Stimulated activated CD8-positive, alpha-beta memory T cell treated with anti-CD3 and anti-CD28 coated beads, Interleukin-15, amount 100 ng/mL, for 48 hours (primary cell): ENCODE data around the gene DPP9.

Experiments
- DNase-seq, 2 donors: peaks; one replicate each; pipeline ENCODE4 v3.0.0-alpha.2; 2020; ENCODE audit warnings: low read depth in 2 of 2

The DPP9 gene

DNA sequence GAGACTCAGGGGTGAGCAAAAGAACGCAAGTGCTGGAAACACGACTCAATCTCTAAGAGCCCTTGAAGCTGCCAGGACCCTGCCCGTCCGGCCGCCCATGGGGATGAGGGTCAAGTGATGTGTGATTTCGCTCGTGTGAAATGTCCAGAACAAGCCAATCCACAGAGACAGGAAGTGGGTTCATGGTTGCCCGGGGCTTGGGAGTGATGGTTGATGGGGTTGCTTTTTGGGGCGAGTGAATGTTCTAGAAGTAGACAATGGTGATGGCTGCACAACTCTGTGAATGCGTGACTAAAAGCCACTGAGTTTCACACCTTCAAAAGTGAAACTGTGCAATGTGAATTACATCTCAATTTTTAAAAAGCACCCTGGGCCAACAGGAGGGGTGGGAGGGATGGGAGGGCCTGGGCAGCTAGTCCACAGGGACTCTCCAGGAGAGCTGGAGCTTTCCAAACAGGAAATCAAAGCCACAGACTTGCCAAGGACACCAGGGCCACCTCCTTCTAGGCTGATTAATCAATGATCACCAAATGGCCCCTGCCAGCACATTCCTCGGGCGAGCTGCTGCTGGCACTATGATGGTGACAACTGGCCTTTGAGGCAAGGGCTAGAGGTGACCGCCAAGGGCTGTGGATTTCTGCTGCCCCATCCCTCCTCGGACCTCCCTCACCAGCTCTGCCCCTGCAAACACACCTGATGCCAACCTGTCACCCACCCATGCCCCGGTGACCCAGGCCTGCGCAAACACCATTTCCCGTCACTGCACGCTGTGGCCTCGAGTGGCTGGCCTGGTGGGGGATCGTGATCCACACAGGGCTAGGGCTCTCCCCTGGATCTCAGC, 14.0 kb downstream of the DPP9 start:
- DNase-seq, result no peak

DNA sequence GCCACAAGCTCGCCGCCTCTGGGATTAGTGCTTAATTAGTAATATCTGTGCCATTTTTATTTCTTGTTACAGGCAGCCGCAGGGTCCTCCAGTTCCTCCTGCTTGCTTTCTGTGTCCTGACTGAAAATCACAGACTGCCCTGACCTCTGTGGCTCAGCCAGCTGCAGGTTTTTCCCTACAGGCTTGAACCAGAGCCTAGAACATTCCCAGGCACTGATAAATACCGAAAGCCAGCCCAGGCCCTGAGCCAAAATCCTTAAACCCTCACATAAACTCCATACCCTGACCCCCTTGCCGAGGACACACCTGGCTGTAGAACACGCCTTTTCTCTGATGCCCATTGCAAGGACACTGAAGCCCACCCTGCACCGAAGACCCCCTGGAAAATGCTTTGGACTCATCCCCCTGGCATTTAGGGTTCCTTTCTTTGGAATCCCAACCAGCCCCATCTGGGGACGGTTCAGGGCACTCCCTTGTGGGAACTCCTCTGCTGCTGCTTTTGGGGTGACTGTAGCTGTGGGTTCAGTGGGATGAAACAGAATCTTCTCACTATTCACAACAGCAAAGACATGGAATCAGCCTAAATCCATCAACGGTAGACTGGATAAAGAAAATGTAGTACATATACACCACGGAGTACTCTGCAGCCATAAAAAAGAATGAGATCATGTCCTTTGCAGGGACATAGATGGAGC, 15.5 kb downstream of the DPP9 start:
- no peak for DNase-seq

DNA sequence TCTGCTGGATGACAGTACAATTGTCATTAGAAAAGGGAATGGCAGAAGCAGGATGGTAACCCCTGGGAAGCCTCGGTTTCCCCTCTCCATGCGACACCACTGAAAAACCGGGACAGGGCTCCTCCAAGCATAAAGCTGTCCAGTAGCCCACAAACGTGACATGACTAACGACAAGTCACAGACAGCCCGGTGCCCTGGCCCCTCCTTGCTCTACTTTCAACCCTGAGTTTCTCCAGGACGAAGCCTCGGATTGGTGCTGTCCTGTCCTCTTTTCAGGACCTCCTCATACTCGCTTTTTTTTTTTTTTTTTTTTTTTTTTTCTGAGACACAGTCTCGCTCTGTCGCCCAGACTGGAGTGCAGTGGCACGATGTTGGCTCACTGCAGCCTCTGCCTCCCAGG, 16.3 kb downstream of the DPP9 start:
- DNase-seq, result no peak

DNA sequence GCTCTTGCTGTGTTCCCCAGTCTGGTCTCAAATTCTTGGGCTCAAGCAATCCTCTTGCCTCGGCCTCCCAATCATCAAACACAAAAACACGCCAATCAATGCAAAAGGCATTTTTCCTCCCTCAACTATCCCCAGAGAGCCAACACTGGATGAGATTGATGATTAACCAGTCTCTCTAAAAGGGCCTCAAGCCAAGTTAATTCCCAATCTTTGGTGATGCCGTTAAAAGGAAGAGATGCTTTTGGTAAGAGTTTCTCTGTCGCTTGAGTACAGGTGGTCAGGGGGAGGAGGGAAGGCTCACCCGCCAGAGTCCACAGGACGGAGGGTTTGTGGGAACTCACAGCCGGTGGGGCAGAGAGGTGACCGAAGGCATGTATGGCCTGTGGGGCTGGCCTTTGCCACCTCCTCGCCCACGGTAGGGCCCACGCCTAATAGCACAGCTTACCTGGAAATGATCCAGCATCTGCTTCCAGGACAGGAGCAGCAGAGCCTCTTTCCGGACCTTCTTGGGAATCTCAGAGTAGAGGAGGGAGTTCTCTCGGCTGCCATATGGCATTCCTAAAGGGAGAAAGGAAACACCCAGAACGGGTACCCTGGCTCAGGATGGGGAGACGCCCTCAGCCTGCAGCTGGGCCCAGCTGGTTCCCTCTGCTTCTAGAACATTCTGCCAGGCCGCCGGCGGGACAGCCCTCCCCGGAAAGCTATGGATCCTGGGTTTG, 18.1 kb downstream of the DPP9 start:
- no peak for DNase-seq

DNA sequence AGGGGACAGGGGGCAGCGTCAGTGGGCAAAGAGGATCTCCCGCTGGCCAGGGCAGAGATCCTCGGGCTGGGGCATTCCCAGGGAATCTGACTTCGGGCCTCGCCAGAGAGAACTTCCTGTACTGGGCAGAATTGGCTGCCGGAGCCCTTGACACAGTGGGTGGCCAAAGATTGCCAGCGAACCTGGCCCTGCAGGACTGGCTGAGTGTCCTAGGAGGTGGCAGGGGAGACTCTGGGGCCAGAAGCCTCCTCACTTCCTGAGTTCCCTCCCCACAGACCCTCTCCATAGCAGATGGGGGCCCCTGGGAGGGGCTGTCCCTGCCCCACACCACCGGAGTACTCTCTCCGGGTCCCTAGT, 19.3 kb downstream of the DPP9 start:
- DNase-seq, result no peak

DNA sequence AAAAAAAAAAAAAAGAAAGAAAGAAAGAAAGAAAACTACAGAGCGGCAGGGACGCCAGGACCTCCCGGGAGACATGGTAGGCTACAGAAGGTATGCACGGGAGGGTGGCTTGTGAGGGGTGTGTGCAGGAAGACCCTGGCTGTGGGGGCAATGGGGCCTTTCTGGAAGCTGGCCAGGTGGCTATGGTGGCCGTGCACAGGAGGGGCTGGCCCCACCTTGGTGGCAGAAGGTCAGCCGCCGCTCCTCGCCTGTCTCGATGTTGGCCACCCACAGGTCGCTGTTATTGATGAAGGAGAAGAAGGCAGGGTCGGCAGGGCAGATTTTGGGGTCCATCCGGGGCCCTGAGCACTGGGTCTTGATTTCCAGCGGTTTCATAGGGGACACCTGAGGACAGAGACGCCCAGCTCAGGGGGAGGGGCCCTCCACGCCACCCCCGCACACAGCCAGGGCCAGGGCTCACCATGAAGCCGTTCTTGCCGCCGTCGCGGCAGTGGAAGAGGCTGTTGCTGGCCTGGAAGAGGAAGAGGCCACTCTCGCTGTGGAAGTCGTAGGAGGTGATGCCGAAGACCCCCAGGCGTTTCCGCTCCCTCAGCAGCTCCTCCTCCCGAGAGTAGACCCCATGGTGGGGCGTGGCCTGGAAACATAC, 19.8 kb downstream of the DPP9 start:
- DNase-seq, result no peak

DNA sequence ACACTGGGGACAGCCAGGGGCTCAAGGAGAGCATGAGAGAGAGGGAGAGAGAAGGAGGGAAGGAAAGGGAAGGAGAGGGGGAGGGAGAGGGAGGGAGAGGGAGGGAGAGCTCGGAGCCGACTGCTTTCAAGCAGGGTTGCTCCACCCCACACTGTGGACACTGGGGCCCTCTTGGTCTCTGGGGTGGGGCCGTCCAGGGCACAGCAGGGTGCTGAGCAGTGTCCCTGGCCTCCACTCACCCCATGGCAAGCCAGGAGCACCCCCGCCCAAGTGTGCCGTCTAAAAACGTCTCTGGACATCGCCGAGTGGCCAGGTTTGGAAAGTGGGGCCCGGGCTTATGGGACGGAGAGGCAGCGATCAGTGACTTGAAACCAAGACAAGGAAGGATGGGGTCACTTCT, 20.9 kb downstream of the DPP9 start:
- DNase-seq, result no peak

DNA sequence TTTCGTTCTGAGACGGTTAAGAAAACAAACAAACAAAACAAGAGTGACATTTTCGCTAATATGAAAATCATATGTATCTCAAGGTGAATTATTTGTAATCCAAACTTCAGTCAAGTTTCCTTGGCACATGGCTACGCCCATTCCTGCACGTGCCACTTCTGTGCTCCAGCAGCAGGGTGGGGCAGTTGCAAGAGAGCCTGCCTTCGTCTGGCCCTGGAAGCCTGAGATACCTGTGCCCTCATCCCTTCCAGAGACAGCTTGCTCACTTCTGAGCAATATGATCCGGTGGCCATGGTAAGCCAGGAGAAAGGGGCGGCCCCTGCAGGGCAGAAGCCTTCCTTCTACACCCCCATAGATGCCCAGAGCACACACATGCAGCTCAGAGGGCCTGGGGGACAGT, 22.1 kb downstream of the DPP9 start:
- DNase-seq, result no peak

DNA sequence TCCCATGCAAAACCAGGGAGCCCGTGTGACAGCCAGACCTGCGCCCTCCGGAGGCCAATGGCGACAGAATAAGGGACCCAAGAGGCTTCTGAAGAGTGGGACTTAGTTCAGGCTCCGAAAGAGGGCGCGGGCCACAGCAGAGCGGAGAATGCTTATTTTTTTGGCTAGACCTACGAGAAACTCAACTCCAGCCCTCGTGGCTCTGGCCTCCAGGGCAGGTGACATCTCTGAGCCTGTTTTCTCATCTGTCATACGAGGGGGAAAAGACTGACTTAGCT, 23.0 kb downstream of the DPP9 start:
- no peak for DNase-seq

DNA sequence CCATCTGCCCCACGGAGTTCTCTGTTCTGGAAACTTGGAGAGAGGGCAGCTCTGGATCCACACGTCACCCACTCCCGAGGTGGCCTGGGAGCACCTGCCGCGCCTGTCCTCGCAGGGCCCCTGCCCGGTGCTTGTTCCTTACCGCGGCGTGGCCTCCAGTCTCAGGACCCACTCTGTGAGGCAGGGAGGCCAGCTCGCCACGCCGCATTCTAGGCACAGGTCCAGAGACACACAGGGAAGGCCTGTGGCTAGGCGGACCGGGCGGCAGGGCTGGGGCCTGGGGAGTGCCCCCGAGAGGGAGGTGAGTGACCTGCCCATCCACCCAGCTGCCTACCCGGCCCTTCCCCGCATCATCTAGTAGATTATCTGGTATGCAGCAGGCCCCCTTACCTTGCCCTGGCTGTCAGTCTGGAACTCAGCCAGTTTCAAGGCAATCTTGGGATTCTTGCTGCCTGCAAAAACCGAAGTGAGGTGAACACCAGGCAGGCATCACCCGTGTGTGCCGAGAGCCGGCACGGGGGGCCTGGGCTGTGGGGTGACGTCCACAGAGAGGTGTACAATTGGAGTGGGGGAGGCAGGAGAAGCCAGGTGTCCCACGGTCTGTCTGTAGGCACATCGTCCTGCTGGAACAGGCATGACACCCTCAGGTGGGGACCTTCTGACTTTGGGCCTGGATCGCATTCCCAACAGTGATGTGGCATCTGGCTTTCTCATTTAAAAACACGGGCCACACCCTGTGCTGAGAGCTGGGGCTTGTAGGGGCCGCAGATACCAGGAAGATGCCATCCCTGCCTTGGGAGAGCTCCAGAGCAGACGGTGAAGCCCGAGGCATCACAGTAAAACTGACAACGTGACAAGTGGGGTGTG, 23.6 kb downstream of the DPP9 start:
- no peak for DNase-seq

DNA sequence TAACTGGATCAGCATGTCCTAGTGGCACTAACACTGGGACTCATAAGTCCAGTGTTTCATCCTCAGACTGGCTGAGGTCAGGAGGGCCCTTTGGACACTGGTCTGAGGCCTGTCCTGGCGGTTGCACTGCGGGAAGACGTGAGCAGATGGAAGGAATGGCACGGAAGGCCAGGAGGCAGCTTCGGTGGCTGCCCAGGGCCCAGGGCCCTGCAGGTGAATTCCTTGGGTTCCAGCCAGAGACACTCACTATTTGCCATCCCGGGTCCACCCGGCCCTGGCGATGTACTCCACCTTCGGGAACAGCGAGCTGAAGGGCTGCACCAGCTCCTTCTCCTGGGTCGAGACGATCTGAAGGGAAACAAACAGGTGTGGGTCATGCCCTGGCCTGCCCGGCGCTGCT, 26.3 kb downstream of the DPP9 start:
- DNase-seq, result no peak

DNA sequence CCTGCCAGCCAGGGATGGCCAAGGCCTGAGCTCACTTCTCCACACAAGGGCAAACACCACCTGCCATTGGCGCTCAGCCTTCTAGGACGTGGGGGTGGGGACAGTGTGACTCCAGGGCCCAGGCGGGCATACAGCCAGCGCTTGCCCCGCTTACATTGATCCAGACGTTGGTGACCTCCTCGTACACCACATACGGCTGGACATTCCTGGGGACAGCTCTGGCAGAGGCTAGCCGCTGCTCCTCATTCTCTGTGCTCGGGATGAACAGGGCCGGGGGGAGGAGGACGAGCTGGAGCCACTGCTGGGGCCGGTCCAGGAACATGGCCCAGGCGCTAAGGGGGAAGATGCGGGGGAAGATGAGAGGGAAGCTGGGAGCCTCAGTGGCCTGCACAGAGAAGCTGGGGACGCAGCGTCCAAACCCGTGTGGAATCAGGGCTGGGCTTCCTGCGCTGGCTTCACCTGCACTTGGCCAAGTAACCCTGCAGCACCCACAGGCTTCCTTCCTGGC, 28.4 kb downstream of the DPP9 start:
- no peak for DNase-seq

DNA sequence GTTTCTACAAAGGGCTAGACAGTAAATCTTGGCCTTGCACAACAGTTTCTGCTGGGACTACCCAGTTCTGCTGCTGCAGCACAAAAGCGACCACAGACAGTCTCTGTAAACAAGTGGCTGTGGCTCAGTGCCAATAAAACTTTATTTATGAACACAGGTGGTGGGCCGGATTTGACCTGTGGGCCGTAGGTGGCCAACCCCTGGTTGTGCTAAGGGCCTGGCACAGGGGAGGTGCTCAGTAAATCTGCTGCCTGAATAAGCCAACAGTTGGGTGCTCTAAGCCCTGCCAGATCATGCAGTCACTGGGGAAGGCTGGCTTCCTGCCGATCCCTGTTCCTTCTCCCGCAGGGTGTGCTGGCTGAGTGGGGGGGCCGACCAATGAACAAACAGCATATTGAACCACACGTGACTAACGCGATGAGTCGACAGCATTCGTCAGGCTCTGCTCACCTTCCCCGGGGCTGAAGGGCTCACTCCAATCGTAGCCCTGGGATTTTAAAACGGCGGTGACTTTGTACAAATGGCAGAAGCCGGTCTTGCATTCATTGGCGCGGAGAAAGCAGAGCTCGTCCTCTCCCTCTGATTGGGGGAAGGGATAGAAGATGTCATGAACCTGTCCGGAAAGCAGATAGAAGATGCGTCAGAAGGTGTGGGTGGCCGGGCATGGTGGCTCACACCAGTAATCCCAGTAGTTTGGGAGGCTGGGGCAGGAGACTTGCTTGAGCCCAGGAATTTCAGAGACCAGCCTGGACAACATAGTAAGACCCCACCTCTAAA, 29.2 kb downstream of the DPP9 start:
- no peak for DNase-seq

DNA sequence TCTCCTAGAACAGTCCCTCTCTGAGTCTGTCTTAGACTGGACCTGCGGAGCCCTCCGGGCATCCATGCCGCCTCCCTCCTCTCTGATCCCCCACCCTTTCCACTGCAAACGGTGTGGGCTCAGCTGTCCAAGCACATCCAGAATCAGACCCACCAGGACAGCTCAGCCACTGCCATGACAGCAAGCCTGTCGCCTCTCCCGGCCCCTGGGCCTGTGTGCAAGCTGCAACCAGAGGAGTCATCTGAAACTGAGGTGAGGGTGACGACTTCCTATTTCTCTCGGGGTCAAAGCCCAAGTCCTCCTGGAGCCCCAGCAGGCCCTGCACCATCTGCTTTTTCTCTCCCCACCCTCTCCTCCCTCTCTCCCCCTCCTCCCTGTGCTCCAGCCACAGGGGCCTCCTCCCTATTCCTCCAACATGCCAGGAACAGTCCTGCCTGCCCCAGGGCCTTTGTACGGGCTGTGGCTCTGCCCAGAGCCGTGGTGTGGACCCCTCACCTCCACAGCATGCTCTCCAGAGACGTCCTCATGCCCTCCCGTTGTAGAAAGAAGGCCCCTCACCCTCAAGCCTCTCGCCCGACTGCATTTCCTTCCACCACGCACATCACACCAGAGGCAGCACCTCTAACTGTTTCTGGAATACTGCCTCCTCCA, 30.0 kb downstream of the DPP9 start:
- no peak for DNase-seq

DNA sequence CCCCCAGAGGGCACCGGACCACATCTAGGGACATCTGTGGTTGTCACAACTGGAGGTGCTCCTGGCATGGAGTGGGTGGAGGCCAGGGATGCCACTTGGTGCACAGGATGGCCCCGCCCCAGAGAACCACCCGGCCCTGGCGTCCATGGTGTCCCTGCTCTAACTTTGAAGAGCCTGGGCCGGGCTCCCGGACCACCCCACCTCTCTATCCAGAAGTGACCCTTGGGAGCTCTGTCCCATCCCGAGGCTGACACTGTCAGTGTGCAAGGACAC, 30.6 kb downstream of the DPP9 start:
- DNase-seq, result no peak

DNA sequence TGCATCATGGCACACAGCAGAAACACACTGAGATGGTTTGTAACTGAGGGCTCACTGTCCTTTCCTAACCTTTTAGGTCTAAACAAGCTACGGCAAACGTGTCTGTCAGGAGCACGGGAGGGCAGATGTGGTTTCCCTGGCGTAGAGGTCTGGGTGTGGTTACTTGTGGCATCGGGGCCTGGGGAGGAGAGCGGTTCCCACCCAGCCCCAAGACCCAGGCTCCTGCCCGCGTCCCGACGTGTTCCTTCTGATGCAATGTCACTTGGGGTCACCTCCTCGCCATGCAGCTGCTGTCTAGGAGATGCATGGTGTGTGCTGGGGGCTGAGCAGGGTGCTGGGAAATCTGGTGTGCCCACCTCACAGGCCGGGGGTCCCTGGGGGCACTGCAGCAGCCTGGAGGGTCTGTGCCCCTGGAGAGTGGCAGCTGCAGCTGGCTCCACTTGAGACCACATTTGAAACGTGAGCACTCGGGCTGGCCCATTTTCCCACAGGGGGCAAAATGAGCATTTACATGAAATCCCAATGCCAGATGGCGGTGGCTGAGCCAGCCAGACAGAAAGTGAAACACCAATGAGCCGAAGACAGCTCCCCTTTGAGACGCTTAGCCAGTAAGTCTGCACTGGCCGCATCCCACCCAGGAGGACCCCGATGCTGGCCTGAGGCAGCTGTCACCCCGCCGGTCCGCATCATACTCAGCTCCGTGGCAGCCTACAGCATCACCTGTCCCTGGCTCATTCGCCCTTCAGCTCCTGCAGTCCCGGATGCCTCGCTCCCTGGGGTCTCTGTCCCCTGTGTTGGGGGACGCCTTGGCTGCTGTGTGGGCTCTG, 31.2 kb downstream of the DPP9 start:
- DNase-seq, result no peak

DNA sequence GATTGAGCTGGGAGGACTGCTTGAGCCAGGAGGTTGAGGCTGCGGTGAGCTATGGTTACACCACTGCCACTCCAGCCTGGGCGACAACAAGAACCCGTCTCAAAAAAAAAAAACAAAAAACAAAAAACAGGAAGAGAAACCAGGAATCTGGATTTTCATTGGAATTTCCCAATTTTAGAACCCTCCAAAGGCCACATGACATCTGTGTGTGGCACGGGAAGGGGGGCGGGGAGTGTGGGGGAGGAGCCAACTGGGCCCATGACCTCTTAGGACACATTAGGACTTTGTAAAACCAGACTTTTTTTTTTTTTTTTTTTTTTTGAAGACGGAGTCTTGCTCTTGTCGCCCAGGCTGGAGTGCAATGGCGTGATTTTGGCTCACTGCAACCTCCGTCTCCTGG, 32.3 kb downstream of the DPP9 start:
- no peak for DNase-seq

DNA sequence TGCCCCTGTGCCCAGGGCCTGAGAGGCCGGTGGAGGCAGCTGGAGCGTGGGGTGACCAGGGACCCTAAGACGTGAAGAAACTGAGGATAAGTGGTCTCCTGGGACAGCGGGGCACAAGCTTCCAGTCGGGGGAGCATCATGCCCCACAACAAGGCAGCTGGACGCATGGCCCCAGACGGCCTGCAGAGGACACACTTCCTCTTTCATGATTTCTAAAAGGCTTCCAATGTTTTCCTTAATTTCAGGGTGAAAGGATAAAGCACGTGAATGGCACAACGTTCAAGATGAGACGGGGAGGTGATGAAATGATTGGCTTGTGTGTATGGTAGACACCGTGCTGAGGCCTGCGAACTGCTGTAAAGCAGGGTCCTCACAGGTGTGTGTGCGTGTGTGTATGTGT, 33.3 kb downstream of the DPP9 start:
- DNase-seq, result no peak

DNA sequence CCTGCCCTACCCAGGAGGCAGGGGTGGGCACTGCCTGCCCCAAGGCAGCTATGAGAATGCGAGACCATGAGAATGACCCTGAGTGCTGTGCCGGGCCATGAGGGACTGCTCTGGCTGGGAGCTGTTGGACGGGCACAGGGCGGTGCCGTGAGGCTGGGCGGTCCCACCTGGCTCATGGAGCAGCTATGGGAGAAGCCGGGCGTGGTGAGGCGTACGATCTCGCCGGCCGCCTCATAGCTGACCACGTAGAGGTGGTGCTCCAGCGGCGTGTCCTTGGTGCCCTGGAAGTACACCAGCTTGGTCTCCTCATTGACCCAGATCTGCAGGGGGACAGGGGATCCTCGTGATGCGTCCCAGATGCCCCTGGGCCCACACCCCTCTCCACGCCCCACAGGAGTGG, 34.2 kb downstream of the DPP9 start:
- no peak for DNase-seq

DNA sequence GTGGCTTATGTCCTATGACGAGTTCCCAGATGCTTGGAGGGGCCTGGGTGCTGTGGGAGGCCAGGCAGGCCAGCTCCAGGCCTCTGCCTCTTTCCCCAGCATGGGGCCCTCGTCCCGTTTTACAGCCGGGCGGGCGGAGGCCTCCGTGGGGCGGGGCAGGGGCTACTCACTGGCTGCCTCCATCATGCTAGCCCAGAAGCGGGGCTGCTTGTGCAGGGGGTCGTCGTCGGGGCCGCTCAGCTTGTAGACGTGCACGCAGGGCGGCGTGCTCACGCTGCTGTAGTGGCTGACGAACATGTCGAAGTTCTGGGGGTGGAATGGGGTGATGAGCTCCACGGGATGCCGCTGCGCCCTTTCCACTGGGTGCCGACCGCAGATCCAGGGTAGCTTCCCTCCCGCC, 35.1 kb downstream of the DPP9 start:
- DNase-seq, result no peak
